ENCODE results near the gene ZNF652. TPM values are rescaled to one million over a fixed set of nuclear protein-coding genes. Genes with fewer than 3 reads are reported as not detected.
"Not testable (repeated sequence)": the region's sequence is repeated elsewhere in the genome, so short reads cannot be mapped to it uniquely, and the experiment has no call there.

ZNF652 gene
- total RNA-seq, 2 experiments from 2014 or later = 33.7 to 34.9 TPM

GRCh38 chr17:49266233-49266632 lies 95.8 kb downstream of the ZNF652 start:
- ChIA-PET POLR2A (no interaction called here), CTCF (no interaction called here)
- Mint-ChIP-seq H3K27me3 (peaks cover 5% of the 10 kb centered on the region), H3K36me3 (ENCODE audit: low read depth) (no peaks in the 10 kb centered on the region), H3K4me3 (no peak overlapping the region), H3K4me1 (ENCODE audit: low read depth) (peaks cover under 1% of the 10 kb centered on the region), H3K9me3 (no peaks in the 10 kb centered on the region), H3K27ac (no peak overlapping the region)
- H3K36me3 ChIP-seq (ENCODE audit: insufficient read depth, low read length) = no peaks in the 10 kb centered on the region
- no peak overlapping the region for H3K27ac ChIP-seq (ENCODE audit: low read depth in 1 of 2, low read length in 2 of 2)
- no peaks in the 10 kb centered on the region for H3K9me3 ChIP-seq (ENCODE audit: control insufficient read depth in 1 of 2, insufficient read depth in 1 of 2, low read length in 2 of 2)
- no peak overlapping the region for H3K4me3 ChIP-seq (ENCODE audit: low read length)
- H3K4me1 ChIP-seq (ENCODE audit: insufficient read depth, low read length) = no peaks in the 10 kb centered on the region
- H3K27me3 ChIP-seq (ENCODE audit: control insufficient read depth in 1 of 2, insufficient read depth in 2 of 2, low read length in 2 of 2) = peaks cover 0 to 1% of the 10 kb centered on the region in 2 experiments
- intact Hi-C loops (cut with DNase I, micrococcal nuclease) = no loop called here
- DNase-seq = no peak
- ATAC-seq (ENCODE audit: poor library complexity) = no peak
- TF ChIP-seq, protein P1, sequence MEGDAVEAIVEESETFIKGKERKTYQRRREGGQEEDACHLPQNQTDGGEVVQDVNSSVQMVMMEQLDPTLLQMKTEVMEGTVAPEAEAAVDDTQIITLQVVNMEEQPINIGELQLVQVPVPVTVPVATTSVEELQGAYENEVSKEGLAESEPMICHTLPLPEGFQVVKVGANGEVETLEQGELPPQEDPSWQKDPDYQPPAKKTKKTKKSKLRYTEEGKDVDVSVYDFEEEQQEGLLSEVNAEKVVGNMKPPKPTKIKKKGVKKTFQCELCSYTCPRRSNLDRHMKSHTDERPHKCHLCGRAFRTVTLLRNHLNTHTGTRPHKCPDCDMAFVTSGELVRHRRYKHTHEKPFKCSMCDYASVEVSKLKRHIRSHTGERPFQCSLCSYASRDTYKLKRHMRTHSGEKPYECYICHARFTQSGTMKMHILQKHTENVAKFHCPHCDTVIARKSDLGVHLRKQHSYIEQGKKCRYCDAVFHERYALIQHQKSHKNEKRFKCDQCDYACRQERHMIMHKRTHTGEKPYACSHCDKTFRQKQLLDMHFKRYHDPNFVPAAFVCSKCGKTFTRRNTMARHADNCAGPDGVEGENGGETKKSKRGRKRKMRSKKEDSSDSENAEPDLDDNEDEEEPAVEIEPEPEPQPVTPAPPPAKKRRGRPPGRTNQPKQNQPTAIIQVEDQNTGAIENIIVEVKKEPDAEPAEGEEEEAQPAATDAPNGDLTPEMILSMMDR (IDR thresholded peaks at IDR 0.05) = no peak

DNA sequence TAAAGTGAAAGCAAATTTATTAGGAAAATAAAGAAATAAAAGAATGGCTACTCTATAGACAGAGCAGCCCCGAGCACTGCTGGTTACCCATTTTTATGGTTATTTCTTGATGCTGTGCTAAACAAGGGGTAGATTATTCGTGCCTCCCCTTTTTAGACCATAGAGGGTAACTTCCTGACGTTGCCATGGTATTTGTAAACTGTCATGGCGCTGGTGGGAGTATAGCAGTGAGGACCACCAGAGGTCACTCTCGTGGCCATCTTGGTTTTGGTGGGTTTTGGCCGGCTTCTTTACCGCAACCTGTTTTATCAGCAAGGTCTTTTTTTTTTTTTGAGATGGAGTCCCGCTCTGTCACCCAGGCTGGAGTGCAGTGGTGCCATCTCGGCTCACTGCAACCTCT lies 100.5 kb downstream of the ZNF652 start:
- POLR2A ChIA-PET; H3K27ac ChIP-seq (ENCODE audit: low read depth in 1 of 2, low read length in 2 of 2); H3K27ac Mint-ChIP-seq; H3K9me3 ChIP-seq (ENCODE audit: control insufficient read depth in 1 of 2, insufficient read depth in 1 of 2, low read length in 2 of 2); DNase-seq; ATAC-seq (ENCODE audit: poor library complexity); H3K27me3 Mint-ChIP-seq; H3K36me3 Mint-ChIP-seq (ENCODE audit: low read depth); CTCF ChIA-PET; H3K9me3 Mint-ChIP-seq; H3K4me3 ChIP-seq (ENCODE audit: low read length); H3K4me3 Mint-ChIP-seq; H3K27me3 ChIP-seq (ENCODE audit: control insufficient read depth in 1 of 2, insufficient read depth in 2 of 2, low read length in 2 of 2); H3K36me3 ChIP-seq (ENCODE audit: insufficient read depth, low read length); intact Hi-C loops (cut with DNase I, micrococcal nuclease): not testable (repeated sequence)
- H3K4me1 Mint-ChIP-seq (ENCODE audit: low read depth) = peaks cover 11% of the 10 kb centered on the region
- H3K4me1 ChIP-seq (ENCODE audit: insufficient read depth, low read length) = peaks cover 15% of the 10 kb centered on the region

DNA sequence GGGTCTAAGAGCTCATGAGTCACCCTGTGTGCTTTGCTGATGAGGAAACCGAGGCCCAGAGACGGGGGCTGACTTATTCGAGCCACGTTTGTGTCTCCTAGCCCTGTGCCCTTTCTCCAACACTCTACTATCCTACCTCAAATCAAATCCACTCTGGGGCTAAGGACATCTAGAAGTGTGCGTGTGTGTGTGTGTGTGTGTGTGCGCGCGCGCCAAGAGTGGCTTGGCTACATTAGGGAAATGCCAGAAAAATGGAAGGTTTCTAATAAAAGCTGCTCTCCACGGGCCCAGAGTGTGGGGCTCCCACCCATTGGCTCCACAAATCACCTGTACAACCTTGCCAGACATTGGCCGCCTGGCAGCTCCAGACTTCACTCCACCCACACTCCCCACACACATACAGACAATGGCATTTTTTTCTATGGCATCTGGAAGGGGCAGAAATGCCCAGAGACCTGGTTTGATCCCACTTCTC lies 101.2 kb downstream of the ZNF652 start:
- peaks cover 9% of the 10 kb centered on the region for H3K27me3 Mint-ChIP-seq
- DNase-seq (peak in 2 of 14 experiments; percentile 11 to 12), ATAC-seq (ENCODE audit: poor library complexity) (no peak)
- no peak overlapping the region for H3K27ac Mint-ChIP-seq
- ChIA-PET POLR2A (interaction anchor here (0.9 kb wide), 1 partner anchor 31 kb away, joined by 3 read pairs; no protein-coding TSS in a partner anchor), CTCF (no interaction called here)
- intact Hi-C loops (cut with DNase I, micrococcal nuclease) = no loop called here
- TF ChIP-seq, protein P1 (IDR thresholded peaks at IDR 0.05) = no peak
- H3K36me3 ChIP-seq (ENCODE audit: insufficient read depth, low read length) = no peaks in the 10 kb centered on the region
- peaks cover 15% of the 10 kb centered on the region for H3K4me1 ChIP-seq (ENCODE audit: insufficient read depth, low read length)
- no peak overlapping the region for H3K27ac ChIP-seq (ENCODE audit: low read depth in 1 of 2, low read length in 2 of 2)
- peak overlapping the region; percentile 66 for H3K4me3 Mint-ChIP-seq
- H3K36me3 Mint-ChIP-seq (ENCODE audit: low read depth) = no peaks in the 10 kb centered on the region
- no peaks in the 10 kb centered on the region for H3K9me3 Mint-ChIP-seq
- peak overlapping the region; percentile 57 for H3K4me3 ChIP-seq (ENCODE audit: low read length)
- H3K4me1 Mint-ChIP-seq (ENCODE audit: low read depth) = peaks cover 11% of the 10 kb centered on the region
- H3K27me3 ChIP-seq (ENCODE audit: control insufficient read depth in 1 of 2, insufficient read depth in 2 of 2, low read length in 2 of 2) = peaks cover 0 to 8% of the 10 kb centered on the region in 2 experiments
- no peaks in the 10 kb centered on the region for H3K9me3 ChIP-seq (ENCODE audit: control insufficient read depth in 1 of 2, insufficient read depth in 1 of 2, low read length in 2 of 2)
